SK-N-MC (cell line): Measurements from ENCODE around the gene ELF2.
"Not testable (repeated sequence)": the region's sequence is repeated elsewhere in the genome, so short reads cannot be mapped to it uniquely, and the experiment has no call there.

ENCODE experiments used
- DNase-seq: peaks from one replicate; pipeline ENCODE4 v3.0.0-alpha.2; 2011; ENCODE audit warnings: low read depth, low spot score
- H3K27ac ChIP-seq: fragments of 200-600 bp; sonication (generic); 2 replicates; pipeline ENCODE4 v1.5.1; 2016; ENCODE audit warnings: mixed run types
- H3K36me3 ChIP-seq: fragments of 200-600 bp; sonication (generic); 2 replicates; pipeline ENCODE4 v1.6.1; 2017; ENCODE audit warnings: antibody characterized with exemption, low read length, mixed read lengths; ENCODE audit not compliant: insufficient read depth
- H3K4me3 ChIP-seq: fragments of 200-600 bp; sonication (generic); 2 replicates; pipeline ENCODE4 v1.5.1; 2016
- H3K9ac ChIP-seq: fragments of 200-600 bp; sonication (generic); 2 replicates; pipeline ENCODE4 v1.8.0; 2017; ENCODE audit warnings: mixed run types, mixed read lengths; ENCODE audit not compliant: insufficient read length
- H3K9me3 ChIP-seq: fragments of 200-600 bp; sonication (generic); 2 replicates; pipeline ENCODE4 v1.6.1; 2017; ENCODE audit warnings: low read depth, mild to moderate bottlenecking, antibody characterized with exemption, low read length, moderate library complexity, mixed read lengths
- EZH2 ChIP-seq: fragments of 200-600 bp; sonication (generic); IDR thresholded peaks from one replicate; pipeline ENCODE4 v1.6.1; 2017; ENCODE audit warnings: antibody characterized with exemption
- FOXP2 ChIP-seq: optimal IDR thresholded peaks from 2 replicates; pipeline ENCODE3; 2011; ENCODE audit warnings: mild to moderate bottlenecking, moderate library complexity; ENCODE audit not compliant: insufficient read depth; ENCODE audit errors: extremely low read length, control extremely low read depth
- POLR2AphosphoS5 ChIP-seq: IDR thresholded peaks from 2 replicates; pipeline ENCODE4 v1.6.1; 2012; ENCODE audit warnings: mild to moderate bottlenecking, low read depth, low read length, borderline replicate concordance

ELF2 gene

GRCh38 chr4:139177049-139177868 is at the start of gene ELF2:
ELF2 (minus strand) TSS chr4:139177218; CDS start chr4:139137701, 39,517 bp downstream.
- Histone ChIP-seq H3K27ac (peak within 1 kb of the TSS; percentile 91), H3K9ac (peak within 1 kb of the TSS; percentile 82), H3K9me3 (no peaks in the 10 kb centered on the region), H3K4me3 (peak within 1 kb of the TSS; percentile 99), H3K36me3 (no peaks in the 10 kb centered on the region)
- DNase-seq: no peak
- no peak for TF ChIP-seq EZH2
- TF ChIP-seq POLR2AphosphoS5: peak; percentile 44; the same call in 1 of the 2 replicates

- Histone ChIP-seq H3K36me3 (no peaks in the 10 kb centered on the region), H3K4me3 (no peak overlapping the region), H3K9ac (no peak overlapping the region), H3K9me3 (no peaks in the 10 kb centered on the region; the same call in 1 of the 2 replicates), H3K27ac (peak overlapping the region; percentile 90)
- DNase-seq: no peak
- TF ChIP-seq EZH2 (no peak), POLR2AphosphoS5 (no peak), FOXP2 (no peak)
Measured at GRCh38 chr4:139223682-139224317, 46.8 kb upstream of the ELF2 start.

GRCh38 chr4:139222215-139222614 is 45.2 kb upstream of the ELF2 start:
- TF ChIP-seq EZH2 (no peak), FOXP2 (no peak), POLR2AphosphoS5 (no peak)
- H3K27ac ChIP-seq: no peak overlapping the region
- no peak overlapping the region for H3K9ac ChIP-seq
- no peaks in the 10 kb centered on the region for H3K36me3 ChIP-seq
- no peaks in the 10 kb centered on the region; the same call in 1 of the 2 replicates for H3K9me3 ChIP-seq
- DNase-seq: no peak
- H3K4me3 ChIP-seq: no peak overlapping the region

- TF ChIP-seq POLR2AphosphoS5 (no peak), FOXP2 (no peak), EZH2 (no peak)
- Histone ChIP-seq H3K27ac (0 out of 2 replicates have a peak overlapping the region, but pooled peaks have one; percentile 90), H3K9ac (no peak overlapping the region), H3K36me3 (no peaks in the 10 kb centered on the region), H3K9me3 (no peaks in the 10 kb centered on the region; the same call in 1 of the 2 replicates), H3K4me3 (no peak overlapping the region)
- no peak for DNase-seq
Measured at GRCh38 chr4:139221687-139222086, 44.7 kb upstream of the ELF2 start.

GRCh38 chr4:139219450-139220055 is 42.5 kb upstream of the ELF2 start:
- TF ChIP-seq POLR2AphosphoS5 (peak; percentile 47; the same call in 1 of the 2 replicates), FOXP2 (no peak)
- Histone ChIP-seq H3K9ac (peak overlapping the region; percentile 19), H3K9me3 (no peaks in the 10 kb centered on the region; the same call in 1 of the 2 replicates), H3K36me3 (no peaks in the 10 kb centered on the region), H3K27ac (peak overlapping the region; percentile 90), H3K4me3 (no peak overlapping the region)
- DNase-seq: peak; percentile 75

GRCh38 chr4:139214039-139214534 is 37.1 kb upstream of the ELF2 start:
- Histone ChIP-seq H3K36me3 (no peaks in the 10 kb centered on the region), H3K9ac (peak overlapping the region; percentile 69), H3K4me3 (peak overlapping the region; percentile 27), H3K9me3 (no peaks in the 10 kb centered on the region), H3K27ac (peak overlapping the region; percentile 98)
- TF ChIP-seq EZH2 (no peak), FOXP2 (no peak), POLR2AphosphoS5 (peak; percentile 47)
- DNase-seq: no peak

- not testable (repeated sequence) for H3K36me3 ChIP-seq, H3K9me3 ChIP-seq, DNase-seq
- Histone ChIP-seq H3K4me3 (peak overlapping the region; percentile 27; the same call in 1 of the 2 replicates), H3K27ac (peak overlapping the region; percentile 98), H3K9ac (peak overlapping the region; percentile 69)
Measured at GRCh38 chr4:139213633-139214032, 36.6 kb upstream of the ELF2 start.

GRCh38 chr4:139212900-139213299 is 35.9 kb upstream of the ELF2 start:
- no peaks in the 10 kb centered on the region for H3K36me3 ChIP-seq
- no peak for DNase-seq
- peak overlapping the region; percentile 49 for H3K4me3 ChIP-seq
- TF ChIP-seq FOXP2: no peak
- TF ChIP-seq EZH2: no peak
- no peak for TF ChIP-seq POLR2AphosphoS5
- peak overlapping the region; percentile 98 for H3K27ac ChIP-seq
- H3K9ac ChIP-seq: peak overlapping the region; percentile 41
- H3K9me3 ChIP-seq: no peaks in the 10 kb centered on the region
